ENCODE measurements around the gene DTNB. TPM values are rescaled to one million over a fixed set of nuclear protein-coding genes. Genes with fewer than 3 reads are reported as not detected.

Gene DTNB
- total and polyA plus RNA-seq, 2 donors (not counting 1 experiment from before 2014, with no cell fraction given): 25.7 to 37.3 TPM

GRCh38 chr2:25596516-25597244 lies 76.7 kb downstream of the DTNB start:
- H3K4me3 ChIP-seq (ENCODE audit: control extremely low read depth in 1 of 5, extremely low read depth in 1 of 5, insufficient read depth in 1 of 5, low read depth in 2 of 5, low read length in 4 of 5): no peak overlapping the region
- TF ChIP-seq CTCF (IDR thresholded peaks at IDR 0.05) (no peak), EZH2 (IDR thresholded peaks at IDR 0.05; ENCODE audit: borderline replicate concordance, insufficient read depth, low read depth, low read length, poor library complexity, severe bottlenecking) (no peak)
- no peak overlapping the region for H3K27ac ChIP-seq (ENCODE audit: low read length in 2 of 2)
- POLR2A ChIA-PET: no interaction called here
- no peaks in the 10 kb centered on the region for H3K9me3 ChIP-seq (ENCODE audit: control extremely low read depth in 1 of 3, control insufficient read depth in 2 of 3, insufficient read depth in 1 of 3, low read length in 2 of 3)
- no peak overlapping the region for H3K4me2 ChIP-seq (replicated peaks; ENCODE audit: low read depth, low read length, poor library complexity, severe bottlenecking)
- no peaks in the 10 kb centered on the region for H3K27me3 ChIP-seq (replicated peaks in 1 of 4; ENCODE audit: control extremely low read depth in 1 of 4, control insufficient read depth in 3 of 4, insufficient read depth in 4 of 4, low read length in 3 of 4)
- H3K4me3 Mint-ChIP-seq: no peak overlapping the region
- intact Hi-C loops (cut with micrococcal nuclease): no loop called here
- no peak for ATAC-seq (ENCODE audit: low read depth)
- CTCF ChIA-PET: interaction anchor here (0.8 to 2.2 kb wide), 3 partner anchors 10 to 12 kb away, joined by 3 to 14 read pairs (median 7); no protein-coding TSS in a partner anchor
- H3K27me3 Mint-ChIP-seq: no peaks in the 10 kb centered on the region
- no peaks in the 10 kb centered on the region for H3K79me2 ChIP-seq (ENCODE audit: control insufficient read depth, insufficient read depth, low read length)
- no peak overlapping the region for H2AFZ ChIP-seq (ENCODE audit: insufficient read depth, low read depth, low read length, poor library complexity, severe bottlenecking)
- H3K9me3 Mint-ChIP-seq (ENCODE audit: insufficient read depth): no peaks in the 10 kb centered on the region
- H3K9ac ChIP-seq (ENCODE audit: low read length): no peak overlapping the region
- WGBS (ENCODE audit: insufficient coverage): no CpG with 5 or more reads among the region's 1 CpG
- H3K36me3 ChIP-seq (replicated peaks in 1 of 2; ENCODE audit: control extremely low read depth in 1 of 2, control insufficient read depth in 1 of 2, extremely low read depth in 1 of 2, insufficient read depth in 2 of 2, low read length in 1 of 2): no peaks in the 10 kb centered on the region
- no peak overlapping the region for H3K27ac Mint-ChIP-seq
- H3K4me1 Mint-ChIP-seq: peaks cover 11% of the 10 kb centered on the region
- DNase-seq: no peak
- no peaks in the 10 kb centered on the region for H4K20me1 ChIP-seq (ENCODE audit: control insufficient read depth, insufficient read depth, low read length, poor library complexity, severe bottlenecking)
- peaks cover 0 to 8% of the 10 kb centered on the region in 2 donors for H3K4me1 ChIP-seq (ENCODE audit: control insufficient read depth in 2 of 2, insufficient read depth in 2 of 2, low read length in 2 of 2)

GRCh38 chr2:25595393-25595792 lies 78.0 kb downstream of the DTNB start:
- H3K4me3 Mint-ChIP-seq: no peak overlapping the region
- Histone ChIP-seq H3K4me1 (ENCODE audit: control insufficient read depth in 2 of 2, insufficient read depth in 2 of 2, low read length in 2 of 2) (peaks cover 0 to 8% of the 10 kb centered on the region in 2 donors), H3K9ac (ENCODE audit: low read length) (no peak overlapping the region), H3K4me2 (replicated peaks; ENCODE audit: low read depth, low read length, poor library complexity, severe bottlenecking) (no peak overlapping the region), H3K27ac (ENCODE audit: low read length in 2 of 2) (no peak overlapping the region), H3K36me3 (replicated peaks in 1 of 2; ENCODE audit: control extremely low read depth in 1 of 2, control insufficient read depth in 1 of 2, extremely low read depth in 1 of 2, insufficient read depth in 2 of 2, low read length in 1 of 2) (no peaks in the 10 kb centered on the region), H4K20me1 (ENCODE audit: control insufficient read depth, insufficient read depth, low read length, poor library complexity, severe bottlenecking) (no peaks in the 10 kb centered on the region), H3K27me3 (replicated peaks in 1 of 4; ENCODE audit: control extremely low read depth in 1 of 4, control insufficient read depth in 3 of 4, insufficient read depth in 4 of 4, low read length in 3 of 4) (no peaks in the 10 kb centered on the region), H3K79me2 (ENCODE audit: control insufficient read depth, insufficient read depth, low read length) (no peaks in the 10 kb centered on the region), H2AFZ (ENCODE audit: insufficient read depth, low read depth, low read length, poor library complexity, severe bottlenecking) (no peak overlapping the region), H3K4me3 (ENCODE audit: control extremely low read depth in 1 of 5, extremely low read depth in 1 of 5, insufficient read depth in 1 of 5, low read depth in 2 of 5, low read length in 4 of 5) (no peak overlapping the region), H3K9me3 (ENCODE audit: control extremely low read depth in 1 of 3, control insufficient read depth in 2 of 3, insufficient read depth in 1 of 3, low read length in 2 of 3) (no peaks in the 10 kb centered on the region)
- ATAC-seq (ENCODE audit: low read depth): no peak
- H3K9me3 Mint-ChIP-seq (ENCODE audit: insufficient read depth): no peaks in the 10 kb centered on the region
- peaks cover 11% of the 10 kb centered on the region for H3K4me1 Mint-ChIP-seq
- no peaks in the 10 kb centered on the region for H3K27me3 Mint-ChIP-seq
- ChIA-PET CTCF (interaction anchor here (0.6 to 1.8 kb wide), 2 partner anchors 11 to 1194 kb away, joined by 4 to 7 read pairs; no protein-coding TSS in a partner anchor), POLR2A (no interaction called here)
- TF ChIP-seq EZH2 (IDR thresholded peaks at IDR 0.05; ENCODE audit: borderline replicate concordance, insufficient read depth, low read depth, low read length, poor library complexity, severe bottlenecking) (no peak), CTCF (IDR thresholded peaks at IDR 0.05) (no peak)
- intact Hi-C loops (cut with micrococcal nuclease): no loop called here
- H3K27ac Mint-ChIP-seq: no peak overlapping the region
- WGBS (ENCODE audit: insufficient coverage): no CpG with 5 or more reads among the region's 6 CpGs
- no peak for DNase-seq

Data from B cell (primary cell).